Lung microvascular endothelial cell (primary cell): ENCODE results near the gene PAGE1. TPM values are rescaled to one million over a fixed set of nuclear protein-coding genes. Genes with fewer than 3 reads are reported as not detected.
"Not testable (repeated sequence)": the region's sequence is repeated elsewhere in the genome, so short reads cannot be mapped to it uniquely, and the experiment has no call there.

Experiments
- DNase-seq, 2 donors: peaks; one replicate each; pipeline versions ENCODE4 v3.0.0 to v3.0.0-alpha.2; 2010; ENCODE audit warnings: low read depth in 2 of 2
- total RNA-seq: library from RNA; depleted of rRNA; stranded (reverse); fragments of >200 nt; gene quantifications from 2 replicates; pipeline ENCODE4 v1.2.1, GENCODE V29; 2014

Gene PAGE1
- total RNA-seq, result not detected in 2 replicates

DNA sequence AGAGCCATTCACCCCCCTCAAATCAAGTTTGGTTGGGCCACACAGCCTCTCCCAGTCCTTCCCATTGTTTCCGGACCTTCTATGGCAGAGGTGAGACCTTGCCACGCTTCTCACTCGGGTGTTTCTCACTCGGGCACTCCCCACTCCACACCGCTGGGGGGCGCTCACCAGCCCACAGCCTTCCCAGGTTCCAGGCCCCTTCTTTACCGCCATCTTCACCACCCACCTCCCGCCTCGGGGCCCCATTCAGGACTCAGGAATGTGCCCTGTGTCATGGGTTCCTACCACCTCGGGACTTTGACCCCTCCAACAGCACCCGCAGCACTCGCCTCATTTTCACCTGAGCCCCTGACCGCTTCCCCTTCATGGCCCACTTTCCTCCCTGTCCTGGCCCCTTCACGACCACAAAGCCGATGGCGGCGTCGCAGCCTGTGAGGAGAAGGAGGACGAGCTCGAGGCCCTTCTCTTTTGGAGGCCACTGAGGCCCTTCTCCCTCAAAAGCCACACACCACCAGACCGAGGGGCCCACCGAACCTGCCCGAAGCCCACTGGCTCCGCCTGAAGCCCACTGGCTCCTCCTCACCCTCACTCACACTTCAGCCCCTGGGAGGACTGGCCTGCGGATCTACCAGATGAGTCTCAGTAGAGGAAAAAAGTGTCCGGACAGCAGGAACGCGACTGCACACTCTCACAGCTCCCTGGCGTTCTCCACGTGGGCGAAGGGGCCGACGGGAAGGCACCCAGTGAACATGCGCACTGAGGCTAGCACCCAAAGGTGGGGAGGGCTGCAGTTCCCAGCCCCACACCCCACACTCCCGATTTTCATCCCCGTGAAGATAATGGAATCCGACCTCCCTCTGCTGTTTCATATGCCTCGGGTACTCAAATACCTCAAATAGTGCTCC, at the start of gene PAGE1:
PAGE1 (minus strand) TSS at position 709 of the 905 bp plus-strand sequence. CDS start 1,214 bp downstream, outside the sequence.
- DNase-seq, result no peak

DNA sequence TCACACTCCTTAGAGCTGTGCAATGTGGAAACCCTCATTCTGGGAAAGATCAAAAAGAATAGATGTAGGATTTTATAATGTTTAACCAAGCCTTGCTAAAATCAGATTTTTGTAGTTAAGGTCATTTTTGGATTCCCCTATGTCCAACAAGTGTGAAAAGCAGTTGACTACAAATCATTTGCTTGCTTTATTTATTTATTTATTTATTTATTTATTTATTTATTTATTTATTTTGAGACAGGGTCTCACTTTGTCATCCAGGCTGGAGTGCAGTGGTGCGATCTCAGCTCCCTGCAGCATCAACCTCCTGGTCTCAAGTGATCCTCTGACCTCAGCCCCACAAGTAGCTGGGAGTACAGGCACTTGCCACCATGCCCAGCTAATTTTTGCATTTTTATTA, 45.7 kb upstream of the PAGE1 start:
- not testable (repeated sequence) for DNase-seq

DNA sequence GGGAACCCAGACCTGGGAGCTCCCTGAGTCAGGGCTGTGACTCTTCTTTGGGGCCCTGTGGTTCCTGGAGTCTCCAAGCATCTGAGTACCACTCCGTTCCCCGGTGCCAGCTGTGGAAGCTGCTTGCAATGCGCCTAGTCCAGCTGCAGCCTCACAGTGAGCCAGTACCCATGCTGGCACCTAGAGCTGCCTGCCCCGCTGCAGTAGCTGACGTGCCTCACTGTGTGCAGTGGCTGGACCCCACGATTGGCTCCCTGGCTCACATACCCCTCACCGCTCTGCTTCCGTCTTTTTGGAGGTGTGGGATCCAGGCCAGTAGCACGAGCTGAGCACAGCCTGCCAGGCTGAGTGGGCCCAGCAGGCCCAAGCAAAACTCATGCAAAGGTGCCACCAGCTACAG, 32.1 kb upstream of the PAGE1 start:
- no peak for DNase-seq

DNA sequence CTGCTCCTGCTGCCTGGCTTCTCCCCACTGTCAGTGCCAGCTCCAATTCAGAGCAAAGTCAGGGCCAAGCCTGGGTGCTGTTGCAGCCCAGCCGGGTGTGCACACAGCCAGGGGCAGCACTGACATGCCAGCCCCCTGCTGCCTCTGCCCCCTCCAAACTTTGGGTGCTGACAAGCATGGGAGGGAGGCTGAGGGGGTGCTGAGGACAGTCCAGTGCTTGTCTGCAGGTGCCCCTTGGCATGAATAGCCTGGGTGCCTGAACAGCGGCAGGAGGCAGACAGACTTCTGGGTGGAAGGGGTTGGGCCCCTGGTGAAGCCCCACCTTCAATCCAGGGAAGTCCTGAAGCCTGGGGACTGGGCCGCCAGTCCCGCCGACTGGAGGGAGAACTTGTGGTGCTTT, 31.2 kb upstream of the PAGE1 start:
- DNase-seq, result no peak

DNA sequence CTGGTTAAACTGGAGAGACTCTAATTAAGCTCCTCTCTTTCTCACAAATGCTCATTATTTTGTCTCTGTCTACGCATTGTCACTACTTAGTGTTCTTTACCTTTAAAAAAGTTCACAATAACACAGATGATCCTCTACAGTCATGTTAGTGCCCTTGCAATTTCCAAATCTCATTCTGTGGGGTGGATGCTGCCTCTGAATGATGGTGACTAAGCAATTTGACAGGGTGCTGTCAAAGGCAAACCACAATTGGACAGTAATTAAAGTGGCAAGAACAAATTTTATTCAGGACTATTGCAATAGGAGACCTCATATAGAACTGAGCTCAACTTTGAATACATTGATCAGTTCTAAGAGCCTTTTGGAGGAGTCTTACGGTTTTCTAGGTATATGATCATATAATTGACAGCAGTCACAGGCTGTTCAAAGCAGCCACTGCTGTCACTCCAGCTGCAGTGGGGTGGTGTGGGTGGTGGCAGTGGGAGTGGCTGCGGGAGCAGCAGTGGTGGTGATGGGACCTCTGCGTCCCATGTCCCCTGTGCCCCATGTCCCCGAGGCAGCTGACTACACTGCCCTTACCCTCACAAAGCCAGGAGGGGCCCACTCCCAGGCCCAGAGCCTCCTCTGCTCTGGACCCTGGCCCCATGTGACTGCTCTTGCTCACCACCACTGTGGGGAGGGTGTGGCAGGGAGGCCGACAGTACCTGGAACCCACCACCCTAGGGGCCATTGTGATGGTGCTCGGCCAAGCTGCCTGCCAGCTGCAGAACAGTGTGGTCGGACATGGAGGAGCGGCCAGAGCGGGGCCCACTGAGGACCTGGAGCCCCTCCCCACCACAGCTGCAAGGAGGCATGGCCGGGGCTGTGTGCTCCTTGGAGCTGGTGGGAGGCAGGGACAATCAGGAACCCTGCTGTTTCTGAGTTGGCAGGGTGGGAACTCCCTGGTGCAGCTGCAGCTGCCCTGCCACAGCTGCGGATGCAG, 30.4 kb upstream of the PAGE1 start:
- DNase-seq, result no peak

GRCh38 chrX:49725401-49725800, 29.6 kb upstream of the PAGE1 start:
- DNase-seq, result no peak

DNA sequence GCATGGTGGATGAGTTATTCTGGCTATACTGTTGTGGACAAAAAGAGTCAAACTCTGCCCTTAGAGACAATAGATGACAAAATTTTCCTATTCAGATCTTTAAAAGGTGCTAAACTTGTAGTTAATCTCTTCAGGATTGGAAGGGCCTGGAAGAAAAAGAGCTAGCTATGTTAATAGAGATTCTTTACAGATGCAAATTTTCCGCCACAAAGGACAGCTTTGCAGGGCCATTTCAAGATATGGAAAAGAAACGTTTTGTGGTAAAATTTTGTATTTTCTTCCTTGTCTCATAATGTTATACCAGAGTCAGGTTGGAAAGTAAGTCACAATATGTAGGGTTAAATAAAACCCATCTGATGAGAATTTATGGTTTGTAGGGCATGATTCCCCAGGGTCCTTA, 24.3 kb upstream of the PAGE1 start:
- DNase-seq, result not testable (repeated sequence)

GRCh38 chrX:49712577-49712976, 16.8 kb upstream of the PAGE1 start:
- no peak for DNase-seq

DNA sequence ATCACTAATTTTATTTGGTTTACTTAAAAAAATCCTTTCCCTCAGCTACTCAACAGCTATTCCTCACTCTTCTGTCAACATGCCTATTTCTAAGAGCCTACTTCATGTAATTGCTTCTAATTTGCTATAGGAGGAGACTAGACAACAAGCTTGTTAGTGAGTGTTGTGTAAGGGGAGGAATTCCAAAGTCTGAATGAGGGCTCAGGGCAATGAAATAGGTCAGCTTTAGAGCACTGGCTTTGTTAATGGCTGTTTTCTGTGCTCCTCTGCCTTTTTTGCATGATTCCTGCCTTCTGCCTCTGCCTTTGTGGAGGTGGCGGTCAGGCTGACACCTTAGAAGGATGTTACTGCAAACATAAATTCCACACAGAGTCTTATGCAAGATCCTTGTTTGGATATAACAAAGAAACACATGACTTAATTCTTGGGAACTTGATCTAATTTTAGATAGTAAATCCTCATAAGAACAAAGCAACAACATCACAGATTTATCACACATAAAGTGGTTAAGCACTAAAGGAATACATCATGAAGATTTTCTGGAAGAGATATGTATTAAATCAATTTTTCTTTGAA, 15.0 kb upstream of the PAGE1 start:
- DNase-seq, result no peak

GRCh38 chrX:49704691-49705404, 9.1 kb upstream of the PAGE1 start:
- no peak for DNase-seq

GRCh38 chrX:49701933-49702332, 6.1 kb upstream of the PAGE1 start:
- no peak for DNase-seq

DNA sequence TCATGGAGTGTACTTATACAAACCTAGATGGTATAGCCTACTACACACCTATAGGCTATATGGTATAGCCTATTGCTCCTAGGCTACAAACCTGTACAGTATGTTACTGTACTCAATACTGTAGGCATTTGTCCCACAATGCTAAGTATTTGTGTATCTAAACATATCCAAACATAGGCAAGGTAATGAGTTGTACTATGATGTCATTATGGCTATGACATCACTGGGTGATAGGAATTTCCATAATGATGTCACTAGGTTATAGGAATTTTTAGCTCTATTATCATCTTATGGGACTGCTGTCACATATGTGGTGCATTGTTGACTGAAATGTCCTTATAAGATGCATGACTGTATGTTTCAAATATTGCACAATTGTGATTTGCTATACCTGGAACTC, 5.5 kb upstream of the PAGE1 start:
- DNase-seq, result no peak

DNA sequence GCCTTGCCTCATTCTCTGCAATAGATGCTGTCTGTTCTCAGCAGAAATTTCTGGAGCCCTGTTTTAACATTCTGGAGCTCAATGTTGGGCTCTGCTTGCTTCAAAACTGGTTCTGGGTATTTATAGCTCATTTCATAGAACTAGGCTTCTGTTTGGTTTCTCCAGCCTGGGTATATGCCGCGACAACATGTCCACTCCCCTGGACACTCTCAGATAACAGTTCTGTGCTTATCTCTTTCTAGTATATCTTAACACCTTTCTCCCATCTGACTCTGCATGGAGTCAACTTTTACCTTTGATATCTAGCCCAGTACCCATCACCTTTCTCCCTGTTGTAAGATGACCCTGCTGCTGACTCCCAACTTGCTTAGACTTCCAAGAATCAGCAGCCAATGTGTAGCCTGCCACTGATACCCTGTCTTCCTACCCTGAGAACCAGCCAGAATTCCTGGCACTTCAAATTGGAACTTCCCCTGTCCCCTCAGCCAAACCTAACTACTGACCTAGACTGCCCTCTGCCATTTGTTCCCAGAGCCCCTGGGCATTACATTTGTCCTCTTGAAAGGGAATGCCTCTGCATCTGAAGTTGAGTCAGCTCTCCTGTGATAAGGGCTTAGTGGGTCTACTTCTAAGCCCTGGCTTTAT, 20.6 kb downstream of the PAGE1 start:
- no peak for DNase-seq

- no peak for DNase-seq
Measured at GRCh38 chrX:49673394-49673793, 22.4 kb downstream of the PAGE1 start.

- DNase-seq, result no peak
Measured at GRCh38 chrX:49664824-49665223, 31.0 kb downstream of the PAGE1 start.

DNA sequence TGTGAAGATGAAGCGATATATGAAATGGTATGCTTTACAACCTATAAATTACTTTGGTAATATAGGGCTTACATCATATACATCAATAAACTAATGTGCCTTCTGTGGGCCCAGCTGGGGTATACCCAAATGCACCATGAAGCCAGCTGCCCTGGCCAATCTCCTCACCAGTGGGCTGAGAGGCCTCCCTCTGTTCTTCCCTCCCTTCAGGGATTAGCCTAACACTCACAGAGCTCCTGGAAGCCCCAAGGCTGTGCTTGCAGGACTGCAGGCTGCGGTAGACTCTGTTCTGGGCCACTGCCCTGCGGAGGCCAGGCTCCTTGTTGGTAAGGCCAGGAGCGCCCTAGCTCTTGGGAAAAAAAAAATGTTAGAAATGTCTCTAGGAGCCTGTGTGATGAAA, 33.9 kb downstream of the PAGE1 start:
- DNase-seq, result no peak

DNA sequence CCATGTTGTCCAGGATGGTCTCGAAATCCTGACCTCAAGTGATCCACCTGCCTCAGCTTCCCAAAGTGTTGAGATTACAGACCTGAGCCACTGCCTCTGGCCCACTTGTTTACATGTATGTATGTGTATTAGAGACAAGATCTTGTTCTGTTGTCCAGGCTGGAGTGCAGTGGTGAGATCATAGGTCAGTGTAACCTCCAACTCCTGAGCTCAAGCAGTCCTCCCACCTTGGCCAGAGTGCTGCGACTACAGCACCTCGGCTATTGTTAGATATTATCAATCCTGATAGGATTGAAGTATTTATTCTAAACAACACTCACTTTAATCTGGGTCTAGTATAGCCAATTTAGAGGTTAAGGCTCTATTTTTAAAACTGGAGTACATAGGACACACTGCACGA, 36.0 kb downstream of the PAGE1 start:
- no peak for DNase-seq

- DNase-seq, result no peak
Measured at GRCh38 chrX:49656533-49656932, 39.3 kb downstream of the PAGE1 start.

GRCh38 chrX:49644991-49645637, 50.7 kb downstream of the PAGE1 start:
- no peak for DNase-seq
